ENCODE results near the gene HSD3B2. TPM values are rescaled to one million over a fixed set of nuclear protein-coding genes. Genes with fewer than 3 reads are reported as not detected.

The HSD3B2 gene
- polyA plus RNA-seq, 1 donor from 2014 or later: not detected

DNA sequence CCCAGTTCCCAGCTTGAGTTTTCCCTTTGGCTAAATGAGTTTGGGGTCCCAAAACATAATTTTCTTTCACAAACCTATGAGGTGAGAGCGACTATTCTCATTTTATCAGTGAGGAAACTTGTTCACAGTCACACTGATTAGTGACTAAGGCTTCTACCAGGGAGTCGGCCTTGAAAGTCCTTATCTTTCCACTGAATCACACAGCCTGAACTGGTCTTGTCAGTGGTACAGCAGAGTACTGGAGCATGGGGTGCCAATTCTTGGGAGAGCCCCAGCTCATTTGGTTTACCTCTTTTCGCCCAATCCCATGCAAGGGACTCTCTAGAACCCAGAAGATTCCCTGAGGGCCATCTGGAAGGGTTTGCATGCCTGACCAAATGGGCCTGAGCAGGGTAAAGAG lies 16.9 kb downstream of the HSD3B2 start:
- H3K4me3 ChIP-seq (ENCODE audit: low read length): no peak overlapping the region
- H3K36me3 ChIP-seq (ENCODE audit: insufficient read depth, low read length): no peaks in the 10 kb centered on the region
- H3K27me3 ChIP-seq (ENCODE audit: insufficient read depth, low read depth, low read length): no peaks in the 10 kb centered on the region
- no peaks in the 10 kb centered on the region for H3K9me3 ChIP-seq (ENCODE audit: low read length)
- no peak overlapping the region for H2AFZ ChIP-seq (ENCODE audit: low read depth, low read length)
- H3K9ac ChIP-seq (ENCODE audit: low read length): no peak overlapping the region
- H3K79me2 ChIP-seq (replicated peaks; ENCODE audit: insufficient read depth, low read length): no peaks in the 10 kb centered on the region
- H3K4me2 ChIP-seq (ENCODE audit: low read length): no peak overlapping the region
- no peaks in the 10 kb centered on the region for H3F3A ChIP-seq (ENCODE audit: insufficient read depth, low read length, poor library complexity, severe bottlenecking)
- no peaks in the 10 kb centered on the region for H4K20me1 ChIP-seq (ENCODE audit: insufficient read depth)
- no peaks in the 10 kb centered on the region for H3K9me2 ChIP-seq (ENCODE audit: insufficient read depth, low read length)
- H3K27ac ChIP-seq (ENCODE audit: low read length): no peak overlapping the region
- TF ChIP-seq EZH2 (IDR thresholded peaks at IDR 0.05; ENCODE audit: borderline replicate concordance, insufficient read depth, low read length, poor library complexity, severe bottlenecking): no peak
- no peak for TF ChIP-seq TAF1 (IDR thresholded peaks at IDR 0.05; ENCODE audit: low read depth)
- TF ChIP-seq RAD21 (conservative IDR thresholded peaks at IDR 0.05): no peak
- TF ChIP-seq POLR2AphosphoS5 (IDR thresholded peaks at IDR 0.05): no peak
- no peak for TF ChIP-seq SMC3 (conservative IDR thresholded peaks at IDR 0.05; ENCODE audit: poor library complexity)
- TF ChIP-seq, protein P1, sequence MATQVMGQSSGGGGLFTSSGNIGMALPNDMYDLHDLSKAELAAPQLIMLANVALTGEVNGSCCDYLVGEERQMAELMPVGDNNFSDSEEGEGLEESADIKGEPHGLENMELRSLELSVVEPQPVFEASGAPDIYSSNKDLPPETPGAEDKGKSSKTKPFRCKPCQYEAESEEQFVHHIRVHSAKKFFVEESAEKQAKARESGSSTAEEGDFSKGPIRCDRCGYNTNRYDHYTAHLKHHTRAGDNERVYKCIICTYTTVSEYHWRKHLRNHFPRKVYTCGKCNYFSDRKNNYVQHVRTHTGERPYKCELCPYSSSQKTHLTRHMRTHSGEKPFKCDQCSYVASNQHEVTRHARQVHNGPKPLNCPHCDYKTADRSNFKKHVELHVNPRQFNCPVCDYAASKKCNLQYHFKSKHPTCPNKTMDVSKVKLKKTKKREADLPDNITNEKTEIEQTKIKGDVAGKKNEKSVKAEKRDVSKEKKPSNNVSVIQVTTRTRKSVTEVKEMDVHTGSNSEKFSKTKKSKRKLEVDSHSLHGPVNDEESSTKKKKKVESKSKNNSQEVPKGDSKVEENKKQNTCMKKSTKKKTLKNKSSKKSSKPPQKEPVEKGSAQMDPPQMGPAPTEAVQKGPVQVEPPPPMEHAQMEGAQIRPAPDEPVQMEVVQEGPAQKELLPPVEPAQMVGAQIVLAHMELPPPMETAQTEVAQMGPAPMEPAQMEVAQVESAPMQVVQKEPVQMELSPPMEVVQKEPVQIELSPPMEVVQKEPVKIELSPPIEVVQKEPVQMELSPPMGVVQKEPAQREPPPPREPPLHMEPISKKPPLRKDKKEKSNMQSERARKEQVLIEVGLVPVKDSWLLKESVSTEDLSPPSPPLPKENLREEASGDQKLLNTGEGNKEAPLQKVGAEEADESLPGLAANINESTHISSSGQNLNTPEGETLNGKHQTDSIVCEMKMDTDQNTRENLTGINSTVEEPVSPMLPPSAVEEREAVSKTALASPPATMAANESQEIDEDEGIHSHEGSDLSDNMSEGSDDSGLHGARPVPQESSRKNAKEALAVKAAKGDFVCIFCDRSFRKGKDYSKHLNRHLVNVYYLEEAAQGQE (IDR thresholded peaks at IDR 0.05; ENCODE audit: borderline replicate concordance): no peak
- no peak for TF ChIP-seq MXI1 (conservative IDR thresholded peaks at IDR 0.05; ENCODE audit: poor library complexity, severe bottlenecking)
- no peak for TF ChIP-seq EP300 (conservative IDR thresholded peaks at IDR 0.05; ENCODE audit: poor library complexity, severe bottlenecking)
- TF ChIP-seq, protein P2, sequence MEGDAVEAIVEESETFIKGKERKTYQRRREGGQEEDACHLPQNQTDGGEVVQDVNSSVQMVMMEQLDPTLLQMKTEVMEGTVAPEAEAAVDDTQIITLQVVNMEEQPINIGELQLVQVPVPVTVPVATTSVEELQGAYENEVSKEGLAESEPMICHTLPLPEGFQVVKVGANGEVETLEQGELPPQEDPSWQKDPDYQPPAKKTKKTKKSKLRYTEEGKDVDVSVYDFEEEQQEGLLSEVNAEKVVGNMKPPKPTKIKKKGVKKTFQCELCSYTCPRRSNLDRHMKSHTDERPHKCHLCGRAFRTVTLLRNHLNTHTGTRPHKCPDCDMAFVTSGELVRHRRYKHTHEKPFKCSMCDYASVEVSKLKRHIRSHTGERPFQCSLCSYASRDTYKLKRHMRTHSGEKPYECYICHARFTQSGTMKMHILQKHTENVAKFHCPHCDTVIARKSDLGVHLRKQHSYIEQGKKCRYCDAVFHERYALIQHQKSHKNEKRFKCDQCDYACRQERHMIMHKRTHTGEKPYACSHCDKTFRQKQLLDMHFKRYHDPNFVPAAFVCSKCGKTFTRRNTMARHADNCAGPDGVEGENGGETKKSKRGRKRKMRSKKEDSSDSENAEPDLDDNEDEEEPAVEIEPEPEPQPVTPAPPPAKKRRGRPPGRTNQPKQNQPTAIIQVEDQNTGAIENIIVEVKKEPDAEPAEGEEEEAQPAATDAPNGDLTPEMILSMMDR (IDR thresholded peaks at IDR 0.05; ENCODE audit: poor library complexity, severe bottlenecking): no peak

- H3K27ac ChIP-seq (ENCODE audit: low read length): no peak overlapping the region
- H4K20me1 ChIP-seq (ENCODE audit: insufficient read depth): no peaks in the 10 kb centered on the region
- no peak overlapping the region for H3K4me3 ChIP-seq (ENCODE audit: low read length)
- H3K79me2 ChIP-seq (replicated peaks; ENCODE audit: insufficient read depth, low read length): no peaks in the 10 kb centered on the region
- no peaks in the 10 kb centered on the region for H3K9me2 ChIP-seq (ENCODE audit: insufficient read depth, low read length)
- no peaks in the 10 kb centered on the region for H3K27me3 ChIP-seq (ENCODE audit: insufficient read depth, low read depth, low read length)
- H3K36me3 ChIP-seq (ENCODE audit: insufficient read depth, low read length): no peaks in the 10 kb centered on the region
- H2AFZ ChIP-seq (ENCODE audit: low read depth, low read length): no peak overlapping the region
- TF ChIP-seq EZH2 (IDR thresholded peaks at IDR 0.05; ENCODE audit: borderline replicate concordance, insufficient read depth, low read length, poor library complexity, severe bottlenecking): no peak
- TF ChIP-seq MXI1 (conservative IDR thresholded peaks at IDR 0.05; ENCODE audit: poor library complexity, severe bottlenecking): no peak
- TF ChIP-seq, protein P1 (IDR thresholded peaks at IDR 0.05; ENCODE audit: borderline replicate concordance): no peak
- no peak for TF ChIP-seq TAF1 (IDR thresholded peaks at IDR 0.05; ENCODE audit: low read depth)
- no peak for TF ChIP-seq RAD21 (conservative IDR thresholded peaks at IDR 0.05)
- no peak for TF ChIP-seq POLR2AphosphoS5 (IDR thresholded peaks at IDR 0.05)
- no peak for TF ChIP-seq EP300 (conservative IDR thresholded peaks at IDR 0.05; ENCODE audit: poor library complexity, severe bottlenecking)
- TF ChIP-seq, protein P2 (IDR thresholded peaks at IDR 0.05; ENCODE audit: poor library complexity, severe bottlenecking): no peak
- no peak for TF ChIP-seq SMC3 (conservative IDR thresholded peaks at IDR 0.05; ENCODE audit: poor library complexity)
- no peaks in the 10 kb centered on the region for H3K9me3 ChIP-seq (ENCODE audit: low read length)
- H3K4me2 ChIP-seq (ENCODE audit: low read length): no peak overlapping the region
- no peak overlapping the region for H3K9ac ChIP-seq (ENCODE audit: low read length)
- H3F3A ChIP-seq (ENCODE audit: insufficient read depth, low read length, poor library complexity, severe bottlenecking): no peaks in the 10 kb centered on the region
Observed at GRCh38 chr1:119435052-119435451, 20.1 kb downstream of the HSD3B2 start.
